Measurements from ENCODE around the gene CAPN13. TPM values are rescaled to one million over a fixed set of nuclear protein-coding genes. Genes with fewer than 3 reads are reported as not detected.

The CAPN13 gene
- total RNA-seq, 1 donor from 2014 or later = under 0.01 TPM

DNA sequence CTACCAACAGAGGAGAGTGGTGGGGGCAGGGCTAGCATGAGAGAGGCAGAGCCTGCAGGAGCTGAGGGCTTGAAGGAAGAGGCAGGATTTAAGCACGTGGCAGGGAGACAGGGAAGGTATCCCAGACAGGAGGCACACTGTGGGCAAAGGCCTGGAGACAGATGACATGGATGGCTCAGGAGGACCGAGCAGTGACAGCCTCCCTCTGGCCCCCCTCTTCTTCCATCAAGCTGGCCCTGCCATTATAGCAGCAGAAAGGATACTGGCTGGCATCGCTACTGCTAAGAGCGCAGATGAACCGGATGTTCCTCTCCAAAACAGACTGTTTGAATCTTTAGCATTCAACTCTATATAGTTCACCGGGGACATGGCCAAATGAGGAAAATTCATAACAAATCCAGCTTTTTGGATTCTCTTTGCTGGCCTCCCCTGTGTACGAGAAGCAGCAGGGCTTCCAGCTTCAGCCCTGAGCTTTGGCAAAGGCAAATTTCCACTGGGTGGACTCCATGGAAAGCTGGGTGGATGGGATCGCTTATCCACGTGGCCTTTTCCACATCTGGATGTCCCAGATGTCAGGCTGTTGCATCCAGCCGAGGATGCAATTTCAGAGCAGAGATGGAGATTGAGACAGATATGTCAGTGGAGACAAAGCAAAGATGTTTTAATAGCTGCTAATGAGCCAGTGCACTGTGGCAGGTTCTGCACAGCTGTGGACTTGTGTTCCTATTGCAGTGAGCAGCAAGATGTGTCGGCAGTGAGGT, 36.2 kb downstream of the CAPN13 start:
- TF ChIP-seq, protein P1, sequence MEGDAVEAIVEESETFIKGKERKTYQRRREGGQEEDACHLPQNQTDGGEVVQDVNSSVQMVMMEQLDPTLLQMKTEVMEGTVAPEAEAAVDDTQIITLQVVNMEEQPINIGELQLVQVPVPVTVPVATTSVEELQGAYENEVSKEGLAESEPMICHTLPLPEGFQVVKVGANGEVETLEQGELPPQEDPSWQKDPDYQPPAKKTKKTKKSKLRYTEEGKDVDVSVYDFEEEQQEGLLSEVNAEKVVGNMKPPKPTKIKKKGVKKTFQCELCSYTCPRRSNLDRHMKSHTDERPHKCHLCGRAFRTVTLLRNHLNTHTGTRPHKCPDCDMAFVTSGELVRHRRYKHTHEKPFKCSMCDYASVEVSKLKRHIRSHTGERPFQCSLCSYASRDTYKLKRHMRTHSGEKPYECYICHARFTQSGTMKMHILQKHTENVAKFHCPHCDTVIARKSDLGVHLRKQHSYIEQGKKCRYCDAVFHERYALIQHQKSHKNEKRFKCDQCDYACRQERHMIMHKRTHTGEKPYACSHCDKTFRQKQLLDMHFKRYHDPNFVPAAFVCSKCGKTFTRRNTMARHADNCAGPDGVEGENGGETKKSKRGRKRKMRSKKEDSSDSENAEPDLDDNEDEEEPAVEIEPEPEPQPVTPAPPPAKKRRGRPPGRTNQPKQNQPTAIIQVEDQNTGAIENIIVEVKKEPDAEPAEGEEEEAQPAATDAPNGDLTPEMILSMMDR (IDR thresholded peaks at IDR 0.05; ENCODE audit: insufficient read depth, low read length, severe bottlenecking) = no peak
- H3K27me3 ChIP-seq (ENCODE audit: control insufficient read depth, insufficient read depth, low read length) = peaks cover 2% of the 10 kb centered on the region
- no peak for DNase-seq (ENCODE audit: low read depth)
- no peaks in the 10 kb centered on the region for H3K36me3 ChIP-seq (ENCODE audit: control insufficient read depth, insufficient read depth, low read length)
- H3K4me3 ChIP-seq (ENCODE audit: low read depth, low read length) = no peak overlapping the region
- no peak for FAIRE-seq

DNA sequence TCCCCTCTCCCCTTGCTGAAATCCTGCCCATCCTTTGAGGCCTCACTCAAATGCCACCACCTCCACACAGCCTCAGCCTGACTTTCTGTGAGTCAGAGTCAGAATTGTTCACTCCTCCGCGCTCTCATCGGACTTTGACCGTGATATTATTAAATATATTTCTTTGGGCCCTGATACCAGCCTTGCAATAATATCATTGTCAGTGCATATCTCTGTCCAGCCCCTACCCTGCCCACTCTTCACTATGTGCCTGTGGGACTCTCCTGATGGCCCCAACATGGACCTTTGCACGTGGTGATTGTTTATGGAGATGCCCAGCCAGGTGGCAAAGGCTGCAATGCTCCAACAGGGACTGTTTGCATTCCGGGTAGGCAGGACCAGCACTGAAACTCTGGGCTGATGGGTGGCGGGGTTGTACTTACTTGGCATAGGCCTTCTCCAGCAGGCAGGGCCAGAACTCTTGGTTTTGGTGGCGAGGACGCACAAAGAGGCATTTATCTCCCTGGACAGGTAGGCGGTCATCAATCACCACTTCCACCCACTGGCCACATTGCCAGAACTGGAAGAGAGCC, 37.3 kb downstream of the CAPN13 start:
- FAIRE-seq = no peak
- no peaks in the 10 kb centered on the region for H3K36me3 ChIP-seq (ENCODE audit: control insufficient read depth, insufficient read depth, low read length)
- TF ChIP-seq, protein P1 (IDR thresholded peaks at IDR 0.05; ENCODE audit: insufficient read depth, low read length, severe bottlenecking) = no peak
- H3K27me3 ChIP-seq (ENCODE audit: control insufficient read depth, insufficient read depth, low read length) = peaks cover 5% of the 10 kb centered on the region
- DNase-seq (ENCODE audit: low read depth) = no peak
- no peak overlapping the region for H3K4me3 ChIP-seq (ENCODE audit: low read depth, low read length)

DNA sequence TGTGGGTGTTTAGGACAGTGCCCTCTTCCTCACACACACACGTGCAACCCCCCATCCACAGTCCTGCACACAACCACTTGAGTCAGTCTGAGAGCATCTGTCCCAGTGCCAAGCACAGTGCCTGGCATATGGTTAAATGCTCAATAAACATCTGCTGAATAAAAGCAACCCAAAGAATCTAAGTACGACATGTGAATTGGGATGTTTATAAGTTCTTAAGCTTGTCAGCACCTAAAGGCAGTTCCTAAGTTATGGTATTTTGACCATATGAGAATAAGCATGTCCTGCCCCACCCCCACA, 37.8 kb downstream of the CAPN13 start:
- DNase-seq (ENCODE audit: low read depth) = no peak
- Histone ChIP-seq H3K36me3 (ENCODE audit: control insufficient read depth, insufficient read depth, low read length) (no peaks in the 10 kb centered on the region), H3K4me3 (ENCODE audit: low read depth, low read length) (no peak overlapping the region), H3K27me3 (ENCODE audit: control insufficient read depth, insufficient read depth, low read length) (peaks cover 5% of the 10 kb centered on the region)
- TF ChIP-seq, protein P1 (IDR thresholded peaks at IDR 0.05; ENCODE audit: insufficient read depth, low read length, severe bottlenecking) = no peak
- no peak for FAIRE-seq

DNA sequence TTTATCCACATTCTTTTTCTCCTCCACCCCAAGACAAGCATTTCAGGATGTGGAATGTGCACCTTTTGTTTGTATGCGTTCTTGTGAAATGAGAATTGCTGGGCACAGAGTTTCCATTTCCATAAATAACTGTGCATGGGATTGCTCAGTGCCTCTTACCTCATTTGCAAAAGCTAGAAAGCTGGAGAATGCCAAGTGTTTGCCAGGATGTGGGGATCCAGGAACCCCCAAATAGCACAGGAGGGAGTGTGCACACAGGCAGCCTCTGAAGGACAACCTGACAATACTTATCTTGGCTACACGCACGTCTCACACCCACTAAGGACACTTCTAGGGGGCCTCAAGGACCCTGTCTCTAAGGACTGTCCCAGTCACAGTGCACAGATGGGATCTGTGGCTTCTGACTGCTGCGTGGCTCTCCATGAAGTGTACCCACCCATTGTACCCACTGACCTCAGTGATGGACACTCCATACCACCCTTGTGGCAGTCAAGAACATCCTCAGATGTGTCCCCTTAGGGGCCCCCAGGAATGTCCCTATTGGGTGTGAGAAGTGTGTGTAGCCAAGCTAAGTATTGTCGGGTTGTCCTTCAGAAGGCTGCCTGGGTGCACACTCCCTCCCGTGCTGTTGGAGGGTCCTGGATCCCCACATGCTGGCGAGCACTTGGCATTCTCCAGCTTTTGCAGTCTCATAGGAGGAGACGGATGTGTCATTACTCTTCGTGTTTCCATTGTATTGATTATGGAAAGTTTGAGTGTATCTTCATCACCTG, 38.4 kb downstream of the CAPN13 start:
- peaks cover 5% of the 10 kb centered on the region for H3K27me3 ChIP-seq (ENCODE audit: control insufficient read depth, insufficient read depth, low read length)
- DNase-seq (ENCODE audit: low read depth) = no peak
- H3K36me3 ChIP-seq (ENCODE audit: control insufficient read depth, insufficient read depth, low read length) = no peaks in the 10 kb centered on the region
- no peak overlapping the region for H3K4me3 ChIP-seq (ENCODE audit: low read depth, low read length)
- no peak for FAIRE-seq
- TF ChIP-seq, protein P1 (IDR thresholded peaks at IDR 0.05; ENCODE audit: insufficient read depth, low read length, severe bottlenecking) = no peak

DNA sequence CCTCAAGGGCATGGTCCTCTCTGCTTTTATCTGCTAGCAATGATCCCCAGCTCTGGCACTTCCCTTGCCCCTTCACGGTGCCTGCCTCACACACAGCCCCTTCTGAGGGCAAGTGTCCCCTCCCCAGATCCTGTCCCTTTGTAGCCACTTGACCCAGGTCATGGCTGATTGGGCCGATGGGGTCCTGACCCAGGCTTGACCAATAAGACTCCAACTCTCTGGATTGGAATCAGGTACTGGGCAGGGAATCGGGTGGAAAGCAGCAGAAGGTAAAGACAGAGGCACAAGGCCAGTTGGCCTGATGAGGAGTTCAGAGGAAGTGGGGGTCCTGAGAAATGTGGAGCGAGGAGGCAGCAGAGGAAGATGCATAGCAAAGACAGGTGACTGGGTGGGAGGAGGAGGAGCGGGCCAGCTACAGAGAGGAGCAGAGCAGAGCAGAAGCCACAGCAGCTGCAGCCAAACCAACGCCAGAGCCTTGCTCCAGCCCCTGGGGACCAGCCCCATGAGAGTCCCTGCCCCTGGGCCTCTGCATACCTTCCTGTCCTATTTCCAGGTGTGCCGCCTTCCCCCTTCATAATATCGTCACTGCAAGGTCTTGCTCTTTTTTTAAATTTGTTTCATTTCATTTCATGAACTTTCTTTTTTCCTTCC, 39.1 kb downstream of the CAPN13 start:
- no peak for FAIRE-seq
- TF ChIP-seq, protein P1 (IDR thresholded peaks at IDR 0.05; ENCODE audit: insufficient read depth, low read length, severe bottlenecking) = no peak
- no peak for DNase-seq (ENCODE audit: low read depth)
- Histone ChIP-seq H3K4me3 (ENCODE audit: low read depth, low read length) (no peak overlapping the region), H3K27me3 (ENCODE audit: control insufficient read depth, insufficient read depth, low read length) (peaks cover 5% of the 10 kb centered on the region), H3K36me3 (ENCODE audit: control insufficient read depth, insufficient read depth, low read length) (no peaks in the 10 kb centered on the region)

All from bronchial epithelial cell (primary cell).